ENCODE data around the gene MICAL2.

Gene MICAL2

DNA sequence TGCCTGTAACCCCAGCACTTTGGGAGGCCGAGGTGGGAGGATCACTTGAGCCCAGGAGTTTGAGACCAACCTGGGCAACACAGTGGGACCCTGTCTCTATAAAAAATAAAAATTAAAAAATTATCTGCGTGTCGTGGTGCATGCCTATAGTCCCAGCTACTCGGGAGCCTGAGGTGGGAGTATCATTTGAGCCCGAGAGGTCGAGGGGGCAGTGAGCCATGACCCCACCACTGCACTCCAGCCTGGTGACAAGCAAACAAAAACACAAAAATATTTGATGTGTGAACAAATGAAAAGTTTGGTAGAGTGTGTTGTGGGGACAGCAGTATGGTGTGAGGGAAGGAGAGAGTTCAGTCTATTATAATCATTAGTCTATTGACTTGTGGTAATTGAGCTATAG is 176.2 kb downstream of the MICAL2 start:
- DNase-seq (ENCODE audit: low read depth, low spot score) = no peak

DNA sequence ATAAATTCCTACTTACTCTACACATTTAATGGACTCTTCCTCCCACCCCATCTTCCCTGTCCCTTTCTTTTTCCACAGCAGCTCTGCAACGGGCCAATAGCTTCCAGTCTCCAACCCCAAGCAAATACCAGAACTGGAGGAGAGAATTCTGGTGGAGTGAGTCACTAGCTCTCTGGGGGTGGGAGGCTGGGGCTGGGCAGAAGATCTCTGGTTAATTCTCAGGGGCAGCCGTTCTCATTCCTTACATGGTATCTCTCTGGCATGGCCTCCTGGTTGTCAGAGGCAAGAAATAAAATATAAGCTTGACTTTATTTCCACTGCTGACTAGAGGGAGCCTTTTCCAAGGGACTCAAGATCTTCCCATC is 176.6 kb downstream of the MICAL2 start:
- peak; percentile 81 for DNase-seq (ENCODE audit: low read depth, low spot score)

DNA sequence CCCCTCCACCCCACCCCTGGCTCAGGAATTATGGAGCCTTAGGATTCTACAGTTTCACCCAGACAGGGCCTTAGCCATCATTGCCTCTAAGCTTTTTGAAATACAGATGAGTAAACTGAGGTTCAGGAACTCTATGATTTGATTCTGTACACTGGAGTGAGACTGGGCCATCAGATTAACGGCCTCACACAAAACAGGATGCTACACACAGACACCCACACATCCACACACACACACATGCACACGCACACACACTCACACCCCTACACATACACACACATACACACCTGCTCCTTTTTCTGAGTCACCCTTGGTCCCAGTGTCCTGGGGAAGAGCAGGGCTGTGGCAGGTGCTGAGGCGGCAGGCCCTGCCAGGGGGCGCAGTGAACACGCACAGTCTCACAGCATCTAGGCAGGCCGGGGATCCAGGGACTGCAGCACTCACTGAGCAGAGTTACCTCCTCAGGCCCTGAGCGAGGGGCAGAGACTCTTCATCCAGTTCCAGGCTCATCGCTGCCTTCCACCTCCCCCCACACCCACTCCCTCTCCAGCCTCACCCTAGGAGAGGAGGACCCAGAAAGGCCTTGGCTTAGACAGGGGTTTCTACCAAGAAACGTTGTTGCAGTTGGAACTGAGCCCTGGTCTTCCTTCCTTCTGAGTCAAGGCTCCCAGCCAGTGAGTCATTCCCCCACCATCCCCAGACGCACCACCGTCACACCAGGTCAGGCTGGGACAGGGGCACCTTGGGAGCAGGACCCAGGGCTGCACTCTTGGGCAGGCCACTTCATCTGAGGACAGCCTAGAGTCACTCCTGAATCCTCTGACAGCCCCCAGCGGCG is 177.2 kb downstream of the MICAL2 start:
- DNase-seq (ENCODE audit: low read depth, low spot score) = peak; percentile 91

DNA sequence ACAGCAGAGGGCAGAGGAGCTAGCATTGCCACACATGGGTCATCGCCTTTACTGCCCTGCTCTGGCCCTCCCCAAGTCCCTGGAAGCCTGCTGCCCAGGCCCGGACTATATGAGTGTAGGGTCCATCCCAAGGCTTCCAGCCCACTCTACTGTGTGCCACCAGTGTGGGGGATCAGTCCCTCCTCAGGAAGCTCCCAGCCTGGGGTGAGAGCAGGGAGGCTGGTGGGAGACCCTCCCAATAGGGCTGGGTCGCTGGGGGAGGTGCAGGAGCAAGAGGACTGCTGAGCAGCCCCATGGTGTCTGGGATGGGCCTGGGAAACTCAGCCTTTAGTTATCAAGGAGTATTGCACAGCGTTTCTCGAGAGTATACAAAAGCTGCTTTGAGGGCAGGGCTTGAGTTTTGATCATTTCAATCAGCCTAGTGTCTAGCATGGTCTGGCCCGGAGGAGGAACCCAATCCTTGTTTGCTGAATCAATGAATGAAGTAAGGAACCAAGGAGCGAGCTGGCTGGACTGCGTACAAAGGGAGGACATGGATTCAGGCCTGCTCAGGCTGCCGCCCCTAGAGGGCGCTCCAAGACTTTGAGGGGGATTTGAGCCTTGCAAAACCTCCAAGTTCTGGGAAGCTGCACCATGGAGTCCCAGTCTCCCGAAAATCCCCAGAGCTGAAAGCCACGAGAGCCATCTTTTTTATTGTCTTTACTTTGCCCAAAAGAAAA is 178.0 kb downstream of the MICAL2 start:
- DNase-seq (ENCODE audit: low read depth, low spot score) = peak; percentile 94

DNA sequence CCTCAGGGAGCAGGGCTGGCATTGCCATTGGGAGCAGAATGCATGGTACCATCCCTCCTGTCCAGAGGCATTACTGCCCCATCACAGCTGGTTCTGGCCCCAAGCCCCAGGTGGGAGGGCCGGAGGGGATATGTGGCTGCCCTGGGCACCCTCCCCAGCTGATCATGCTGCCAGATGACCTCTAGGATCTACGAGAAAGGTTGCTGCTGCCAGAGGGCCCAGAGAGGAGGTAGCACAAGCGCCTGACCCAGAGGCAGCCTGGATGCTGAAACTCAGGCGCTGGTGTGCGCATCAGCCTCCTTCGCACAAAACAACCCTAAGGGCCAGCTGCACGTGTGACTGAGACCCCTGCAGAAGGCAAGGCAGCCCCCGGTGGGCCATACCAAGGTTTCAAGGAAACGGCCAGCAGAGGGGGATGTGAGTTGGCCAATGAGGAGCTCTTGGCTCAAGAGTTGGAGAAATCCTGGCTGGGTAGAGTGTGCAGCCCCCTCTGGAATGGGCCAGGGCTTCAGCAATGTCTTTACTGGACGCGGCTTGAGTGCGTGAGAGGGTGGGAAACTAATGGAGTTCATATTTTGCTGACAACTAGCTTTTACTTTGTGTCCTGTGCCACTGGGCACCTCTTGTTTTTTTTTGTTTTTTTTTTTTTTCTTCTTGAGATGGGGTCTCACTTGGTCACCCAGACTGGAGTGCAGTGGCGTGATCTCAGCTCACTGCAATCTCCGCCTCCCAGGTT is 178.7 kb downstream of the MICAL2 start:
- DNase-seq (ENCODE audit: low read depth, low spot score) = no peak

DNA sequence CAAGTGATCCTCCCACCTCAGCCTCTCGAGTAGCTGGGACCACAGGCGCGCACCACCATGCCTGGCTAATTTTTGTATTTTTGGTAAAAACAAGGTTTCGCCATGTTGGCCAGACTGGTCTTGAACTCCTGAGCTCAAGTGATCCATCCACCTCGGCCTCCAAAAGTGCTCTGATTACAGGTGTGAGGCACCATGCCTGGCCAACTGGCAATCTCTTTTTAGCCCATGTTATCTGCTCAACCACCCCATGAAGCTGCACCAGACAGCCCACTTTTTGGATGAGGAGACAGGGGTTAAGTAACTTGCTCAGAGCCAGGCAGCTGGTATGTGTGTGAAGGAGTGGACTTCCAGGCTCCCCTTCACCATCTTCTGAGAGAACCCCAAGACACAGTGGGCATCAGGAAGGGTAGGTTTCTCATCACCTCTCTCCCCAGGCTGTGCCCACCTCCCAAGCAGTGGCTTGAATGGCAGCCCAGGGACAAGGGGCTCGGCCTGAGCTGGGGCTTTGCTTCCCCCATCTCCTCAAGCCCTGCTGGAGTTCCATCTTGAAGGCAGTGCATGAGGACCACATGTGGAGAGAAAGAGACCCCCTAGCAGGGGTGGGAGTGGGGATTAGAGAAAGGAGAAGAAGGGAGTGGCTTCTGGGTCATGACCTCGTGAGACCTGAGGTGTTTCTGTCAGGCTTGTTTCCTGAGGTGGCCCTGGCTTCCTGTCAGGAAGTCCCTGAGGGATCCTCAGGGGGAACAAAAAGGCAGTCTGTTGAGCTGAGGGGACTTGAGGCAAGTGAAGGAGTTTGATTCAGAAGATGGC is 179.5 kb downstream of the MICAL2 start:
- no peak for DNase-seq (ENCODE audit: low read depth, low spot score)

DNA sequence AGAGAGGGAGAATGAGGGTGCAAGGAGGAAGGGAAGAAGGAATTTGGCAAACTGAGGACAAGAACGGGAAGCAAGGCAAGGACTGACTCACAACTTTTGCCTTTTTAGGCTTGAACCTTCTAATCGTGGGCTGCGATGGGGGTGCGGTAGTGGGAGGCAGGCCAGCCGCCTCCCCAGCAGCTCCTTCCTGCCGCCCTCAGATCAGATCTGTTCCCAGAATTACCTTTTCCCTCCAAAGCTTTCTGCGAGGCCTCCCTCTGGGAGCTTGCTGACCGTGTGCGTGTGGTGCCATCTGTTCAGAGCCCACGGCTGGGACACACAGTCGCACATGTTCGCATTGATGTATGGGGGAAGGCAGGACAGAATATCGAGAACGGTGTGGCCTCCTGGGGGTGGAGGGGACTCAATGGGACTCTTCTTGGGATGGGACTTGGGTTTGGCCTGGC is 180.1 kb downstream of the MICAL2 start:
- DNase-seq (ENCODE audit: low read depth, low spot score) = no peak

DNA sequence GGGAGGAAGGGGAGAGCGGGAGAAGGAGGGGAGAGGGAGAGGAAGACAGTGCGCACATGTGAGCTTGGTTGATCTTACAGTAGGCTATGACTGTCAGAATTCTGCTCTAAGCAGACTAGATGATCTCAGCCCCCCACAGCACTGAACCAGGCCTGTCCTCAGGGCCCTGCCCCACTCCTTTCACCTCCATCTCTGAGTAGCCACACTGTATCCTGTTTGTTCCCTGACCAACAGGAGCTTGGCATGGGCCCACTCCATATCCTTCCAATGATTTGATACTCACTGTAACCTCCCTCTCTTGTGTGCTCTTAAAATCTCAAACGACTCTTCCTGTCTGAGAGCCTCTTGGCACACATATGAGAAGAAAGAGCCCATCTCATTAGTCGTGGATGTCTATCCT is 180.9 kb downstream of the MICAL2 start:
- DNase-seq (ENCODE audit: low read depth, low spot score) = no peak

DNA sequence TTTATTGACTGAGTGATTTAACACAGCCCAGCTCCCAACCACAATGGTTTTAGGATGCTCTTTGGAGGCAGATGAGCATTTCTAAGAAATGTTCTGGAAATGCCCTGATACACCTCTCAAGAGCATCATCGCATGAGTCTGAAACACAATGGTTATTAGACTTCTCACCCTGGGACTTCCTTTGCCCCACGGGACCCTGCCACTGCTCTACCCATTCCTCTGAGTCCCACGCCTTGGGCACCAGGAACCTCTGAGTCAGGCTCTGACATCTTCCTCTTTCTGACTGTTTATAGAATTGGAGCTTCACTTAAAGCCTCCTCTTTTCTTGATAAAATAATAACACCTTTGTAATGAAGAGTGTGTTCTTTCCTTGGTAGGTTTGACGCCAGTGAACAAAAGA is 181.4 kb downstream of the MICAL2 start:
- DNase-seq (ENCODE audit: low read depth, low spot score) = no peak

DNA sequence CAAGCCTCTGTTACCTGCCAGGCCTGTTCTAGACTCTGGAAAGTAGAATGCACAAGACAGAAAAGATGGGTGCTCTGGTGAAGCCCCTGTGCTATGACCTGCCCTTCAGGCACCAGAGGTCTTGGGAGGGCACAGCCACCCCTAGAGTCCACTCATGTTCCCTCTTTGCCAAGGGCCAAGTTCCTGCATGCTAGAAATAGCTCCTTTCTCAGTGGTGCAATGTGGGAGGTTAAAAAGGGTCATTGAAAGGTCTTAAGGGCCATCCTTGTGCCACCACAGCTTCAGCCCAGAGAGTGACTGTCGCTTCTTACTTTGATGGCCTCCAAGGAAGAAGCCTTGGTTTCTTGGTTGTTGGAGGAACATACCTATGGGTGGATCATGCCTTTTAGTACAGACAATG is 182.4 kb downstream of the MICAL2 start:
- no peak for DNase-seq (ENCODE audit: low read depth, low spot score)

DNA sequence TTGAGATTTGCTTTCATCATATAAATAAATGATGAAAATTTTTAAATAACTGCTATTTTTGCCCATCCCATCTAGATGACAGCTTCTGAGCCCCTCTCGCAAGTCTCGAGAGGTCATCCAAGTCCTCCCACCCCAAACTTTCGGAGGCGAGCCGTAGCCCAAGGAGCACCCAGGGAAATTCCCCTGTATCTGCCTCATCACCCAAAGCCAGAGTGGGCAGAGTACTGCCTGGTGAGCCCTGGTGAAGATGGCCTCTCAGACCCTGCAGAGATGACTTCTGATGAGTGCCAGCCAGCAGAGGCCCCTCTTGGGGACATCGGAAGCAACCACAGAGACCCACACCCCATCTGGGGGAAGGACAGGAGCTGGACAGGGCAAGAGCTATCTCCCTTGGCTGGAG is 183.1 kb downstream of the MICAL2 start:
- no peak for DNase-seq (ENCODE audit: low read depth, low spot score)

DNA sequence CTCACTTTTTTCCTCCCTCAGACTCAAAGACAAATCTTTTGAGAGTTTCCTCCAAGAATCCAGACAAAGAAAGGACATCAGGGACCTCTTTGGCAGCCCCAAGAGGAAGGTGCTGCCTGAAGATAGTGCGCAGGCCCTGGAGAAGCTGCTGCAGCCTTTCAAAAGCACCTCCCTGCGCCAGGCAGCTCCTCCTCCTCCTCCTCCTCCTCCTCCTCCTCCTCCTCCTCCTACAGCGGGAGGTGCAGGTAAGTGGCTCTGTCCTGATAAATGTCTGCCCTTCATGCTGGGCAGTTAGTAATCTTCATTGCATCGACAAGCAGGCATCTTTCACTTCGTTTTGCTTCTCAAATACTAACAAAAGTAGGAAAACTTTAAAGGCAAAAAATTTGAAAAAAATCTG is 184.2 kb downstream of the MICAL2 start:
- DNase-seq (ENCODE audit: low read depth, low spot score) = no peak

DNA sequence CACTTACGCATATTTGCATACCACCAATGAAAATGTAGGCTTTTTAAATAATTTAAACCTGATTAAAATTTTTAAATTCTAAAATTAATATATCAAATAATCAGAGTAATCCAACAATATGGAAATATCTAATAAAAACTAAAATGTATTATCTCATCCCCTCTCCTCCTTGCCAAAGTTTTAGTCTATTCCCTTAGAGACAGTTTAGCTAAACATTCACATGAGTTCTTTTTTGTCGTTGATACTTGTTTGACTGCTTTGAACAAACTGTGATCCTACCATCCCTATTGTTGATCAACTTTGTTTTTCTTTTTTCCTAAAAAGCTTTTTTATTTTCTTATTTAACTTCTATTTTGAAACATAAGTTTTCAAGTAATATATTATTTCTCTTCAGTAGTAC is 185.6 kb downstream of the MICAL2 start:
- no peak for DNase-seq (ENCODE audit: low read depth, low spot score)

DNA sequence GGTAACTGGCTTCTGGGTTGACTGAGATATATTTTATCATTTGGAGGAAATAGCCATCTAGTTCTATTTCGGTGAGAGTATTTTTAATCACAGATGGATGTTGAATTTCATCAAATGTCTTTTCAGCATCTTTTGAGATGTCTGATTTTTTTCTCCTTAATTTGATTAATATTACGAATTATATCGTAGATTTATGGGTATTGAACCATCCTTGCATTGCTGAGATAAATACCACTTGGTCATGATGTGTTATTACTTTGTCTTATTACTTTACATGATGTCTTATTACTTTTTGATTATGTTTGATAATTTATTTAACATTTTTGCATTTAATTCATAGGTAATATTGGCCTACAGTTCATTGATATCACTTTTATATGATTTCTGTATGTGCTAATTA is 188.2 kb downstream of the MICAL2 start:
- no peak for DNase-seq (ENCODE audit: low read depth, low spot score)

DNA sequence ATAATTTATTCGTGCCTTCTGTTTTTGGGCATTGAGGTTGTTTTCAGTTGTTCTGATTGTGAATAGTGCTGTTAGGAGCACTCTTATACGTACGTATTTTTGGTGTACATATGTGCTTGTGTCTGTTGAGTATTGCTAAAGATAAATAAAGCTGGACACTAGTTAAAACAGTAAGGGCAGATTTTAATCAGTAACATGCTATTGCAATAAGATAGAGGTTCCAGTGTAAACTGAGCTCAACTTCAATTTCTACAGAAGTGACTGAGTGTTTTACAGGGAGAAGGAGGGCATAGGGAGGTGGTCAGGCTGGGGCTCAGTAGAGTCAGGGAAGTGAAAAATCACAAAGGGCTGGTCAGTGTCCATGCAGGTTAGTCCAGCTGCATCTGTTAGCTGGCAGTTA is 191.0 kb downstream of the MICAL2 start:
- no peak for DNase-seq (ENCODE audit: low read depth, low spot score)

DNA sequence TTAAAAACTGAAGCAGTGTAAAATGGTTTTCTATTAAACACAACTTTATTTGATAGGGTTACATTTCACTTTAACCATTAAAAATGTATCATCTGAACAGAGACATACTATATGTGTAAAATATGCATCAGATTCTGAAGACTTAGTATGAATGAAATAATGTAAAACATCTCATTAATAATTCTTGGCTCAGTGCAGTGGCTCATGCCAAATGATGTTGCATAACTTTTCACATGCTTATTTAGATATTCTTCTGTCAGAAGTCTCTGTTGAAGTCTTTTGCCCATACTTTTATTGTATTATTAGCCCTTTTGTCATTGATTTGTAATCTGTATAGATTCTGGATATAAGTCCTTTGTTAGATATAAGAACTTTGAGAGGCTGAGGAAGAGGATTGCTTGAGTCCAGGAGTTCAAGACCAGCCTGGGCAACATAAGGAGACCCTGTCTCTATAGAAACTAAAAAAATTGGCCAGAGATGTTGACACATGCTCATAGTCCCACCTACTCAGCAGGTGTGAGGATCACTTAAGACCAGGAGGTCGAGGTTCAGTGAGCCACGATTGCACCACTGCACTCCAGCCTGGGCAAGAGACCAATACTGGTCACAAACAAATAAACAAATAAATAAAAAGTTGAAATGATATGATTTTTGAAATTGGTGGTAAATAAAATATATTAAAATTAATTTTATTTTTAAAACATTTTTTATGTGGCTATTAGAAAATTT is 193.2 kb downstream of the MICAL2 start:
- DNase-seq (ENCODE audit: low read depth, low spot score) = no peak

DNA sequence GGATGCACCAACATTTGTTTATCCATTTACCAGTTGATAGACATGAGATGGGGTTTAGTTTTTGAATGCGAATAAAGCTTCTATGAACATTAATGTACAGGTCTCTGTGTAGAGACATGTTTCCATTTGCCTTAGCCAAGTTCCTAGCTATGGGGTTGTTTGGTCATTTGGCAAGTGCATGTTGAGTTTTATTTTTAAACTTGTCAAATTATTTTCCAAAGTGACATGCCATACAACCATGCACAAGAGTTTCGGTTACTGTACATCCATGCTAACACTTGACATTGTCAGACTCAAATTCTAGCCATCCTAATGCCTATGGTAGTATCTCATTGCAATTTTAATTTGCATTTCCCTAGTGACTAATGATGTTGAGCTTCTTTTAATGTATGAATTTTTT is 196.4 kb downstream of the MICAL2 start:
- DNase-seq (ENCODE audit: low read depth, low spot score) = no peak

DNA sequence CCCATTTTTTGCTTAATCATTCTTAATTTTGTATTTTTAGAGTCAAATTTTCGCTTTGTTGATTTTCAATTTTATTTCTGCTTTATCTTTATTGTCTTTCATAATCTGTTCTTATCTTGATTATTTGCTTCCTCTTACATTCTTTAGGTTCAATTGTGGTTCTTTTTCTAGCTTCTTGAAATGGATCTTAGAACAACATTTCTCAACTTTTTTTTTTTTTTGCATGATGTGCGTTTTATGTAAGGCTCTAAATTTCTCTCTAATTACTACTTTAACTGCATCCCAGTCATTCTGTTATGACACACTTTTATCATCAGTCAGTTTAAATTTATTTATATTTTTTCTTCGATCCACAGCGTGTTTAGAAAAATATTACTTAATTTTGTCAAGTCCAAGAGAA is 201.7 kb downstream of the MICAL2 start:
- no peak for DNase-seq (ENCODE audit: low read depth, low spot score)

All from ELF-1 (cell line).